22Rv1 (cell line): Measurements from ENCODE around the gene ABL1.

Experiments used
- ZFX ChIP-seq: fragments of 450-650 bp; IDR thresholded peaks from 2 replicates; pipeline ENCODE4 v1.6.1; 2017; ENCODE audit warnings: antibody characterized with exemption, borderline replicate concordance
- TF ChIP-seq, protein P1 (sequence below): fragments of 450-650 bp; IDR thresholded peaks from 2 replicates; pipeline ENCODE4 v1.5.1; 2017; ENCODE audit warnings: mild to moderate bottlenecking

DNA sequence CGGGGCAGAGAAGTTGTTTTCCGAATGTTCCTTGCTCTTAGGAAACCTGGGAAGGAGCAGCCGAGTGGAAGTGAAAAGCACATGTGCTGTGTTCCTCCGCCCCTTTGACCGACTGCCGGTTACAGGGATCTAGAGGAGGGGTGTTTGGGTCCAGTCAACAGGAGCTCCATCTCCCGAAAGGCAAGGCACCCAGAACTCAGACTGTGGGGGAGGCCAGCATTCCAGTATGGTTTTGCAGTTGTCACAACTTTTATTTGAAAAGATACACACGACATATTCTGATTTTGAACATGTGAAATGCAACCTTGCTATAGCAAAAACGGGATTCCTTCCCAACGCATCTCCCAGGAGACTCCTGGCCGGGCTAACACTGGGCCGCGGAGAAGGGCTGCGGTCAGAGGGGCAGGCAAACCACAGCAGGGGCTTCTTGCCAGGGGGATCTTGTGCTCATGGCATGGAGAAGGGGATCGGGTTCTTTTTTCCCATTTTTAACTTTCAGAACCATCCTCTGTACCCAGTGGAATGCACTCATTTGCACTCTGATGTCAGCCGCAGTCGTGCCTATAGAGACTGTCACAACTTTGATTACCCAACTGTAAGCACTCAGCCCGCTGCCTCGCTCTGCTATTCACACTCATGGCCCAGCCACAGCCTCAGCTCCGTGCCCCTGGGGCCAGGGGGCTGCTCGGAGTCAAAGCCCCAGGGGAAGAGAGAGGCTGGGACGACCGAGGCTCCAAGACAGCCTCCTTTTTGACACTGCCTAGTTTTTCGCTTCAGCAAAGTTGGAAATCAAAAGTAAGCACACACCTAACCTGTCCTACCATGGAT, 57.6 kb downstream of the ABL1 start:
- TF ChIP-seq, protein P1, sequence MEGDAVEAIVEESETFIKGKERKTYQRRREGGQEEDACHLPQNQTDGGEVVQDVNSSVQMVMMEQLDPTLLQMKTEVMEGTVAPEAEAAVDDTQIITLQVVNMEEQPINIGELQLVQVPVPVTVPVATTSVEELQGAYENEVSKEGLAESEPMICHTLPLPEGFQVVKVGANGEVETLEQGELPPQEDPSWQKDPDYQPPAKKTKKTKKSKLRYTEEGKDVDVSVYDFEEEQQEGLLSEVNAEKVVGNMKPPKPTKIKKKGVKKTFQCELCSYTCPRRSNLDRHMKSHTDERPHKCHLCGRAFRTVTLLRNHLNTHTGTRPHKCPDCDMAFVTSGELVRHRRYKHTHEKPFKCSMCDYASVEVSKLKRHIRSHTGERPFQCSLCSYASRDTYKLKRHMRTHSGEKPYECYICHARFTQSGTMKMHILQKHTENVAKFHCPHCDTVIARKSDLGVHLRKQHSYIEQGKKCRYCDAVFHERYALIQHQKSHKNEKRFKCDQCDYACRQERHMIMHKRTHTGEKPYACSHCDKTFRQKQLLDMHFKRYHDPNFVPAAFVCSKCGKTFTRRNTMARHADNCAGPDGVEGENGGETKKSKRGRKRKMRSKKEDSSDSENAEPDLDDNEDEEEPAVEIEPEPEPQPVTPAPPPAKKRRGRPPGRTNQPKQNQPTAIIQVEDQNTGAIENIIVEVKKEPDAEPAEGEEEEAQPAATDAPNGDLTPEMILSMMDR = no peak
- no peak for TF ChIP-seq ZFX
